Esophagus squamous epithelium (tissue), 5 donors: ENCODE data around the gene IL1RN. TPM values are rescaled to one million over a fixed set of nuclear protein-coding genes. Genes with fewer than 3 reads are reported as not detected.
A peak's percentile ranks its signal among the peaks of the same experiment; 100 is the strongest.

Source experiments
- DNase-seq: peaks from one replicate; lab custom pipeline; 2025; lab: John Stamatoyannopoulos, UW
- H3K27ac ChIP-seq, 4 donors: fragments of 200-600 bp; sonication (generic); one replicate each; pipeline ENCODE4 v1.5.1; 2016 to 2019; ENCODE audit warnings: mild to moderate bottlenecking in 1 of 4
- H3K27me3 ChIP-seq, 4 donors: fragments of 200-600 bp; sonication (generic); 1 replicate in 3 of 4; 2 replicates in 1 of 4; pipeline versions ENCODE4 v1.5.1 to v1.6.0; 2017 to 2021; ENCODE audit warnings: antibody characterized with exemption in 1 of 4
- H3K36me3 ChIP-seq, 3 donors: fragments of 200-600 bp; sonication (generic); one replicate each; pipeline ENCODE4 v1.5.1; 2016 to 2019
- H3K4me1 ChIP-seq, 3 donors: fragments of 200-600 bp; sonication (generic); one replicate each; pipeline ENCODE4 v1.5.1; 2017 to 2019
- H3K4me3 ChIP-seq, 4 donors: fragments of 200-600 bp; sonication (generic); 1 replicate in 3 of 4; 2 replicates in 1 of 4; pipeline ENCODE4 v1.5.1; 2016 to 2019; ENCODE audit warnings: mild to moderate bottlenecking in 2 of 4, moderate library complexity in 1 of 4
- H3K9me3 ChIP-seq, 3 donors: fragments of 200-600 bp; sonication (generic); one replicate each; pipeline ENCODE4 v1.5.1; 2016 to 2019
- POLR2A ChIP-seq, 4 donors: fragments of 450-650 bp; IDR thresholded peaks; one replicate each; pipeline ENCODE4 v1.6.1; 2017; ENCODE audit warnings: antibody characterized with exemption in 4 of 4, mild to moderate bottlenecking in 4 of 4, moderate library complexity in 3 of 4
- WGBS, 2 donors: methylation state at CpG; one replicate each; pipeline ENCODE4 v1.1.5; 2018; 5-methylcytosine and 5-hydroxymethylcytosine counted together
- intact Hi-C: fragments of 100-400 bp; cut with DNase I; formaldehyde crosslinking; loops from one replicate; pipeline ENCODE4 v1.15.0; 2022
- total RNA-seq, 4 donors: library from RNA; depleted of rRNA; stranded (reverse); fragments of >200 nt; gene quantifications; one replicate each; pipeline ENCODE4 v1.1.0, GENCODE V29; 2016
- TF ChIP-seq, protein P1 (sequence below), 6 experiments: fragments of 450-650 bp in 4 of 6; fragments of 200-600 bp in 2 of 6; sonication (generic) in 2 of 6; IDR thresholded peaks; one replicate each; pipeline ENCODE4 v1.5.1; 2016 to 2019; ENCODE audit warnings: antibody characterized with exemption in 6 of 6, mild to moderate bottlenecking in 4 of 6, moderate library complexity in 4 of 6
- donor health status: DM: yes; HTN: yes; CAD: no.

The IL1RN gene
- total RNA-seq, 4 donors from 2014 or later, result 594 to 1,539 (median 978) TPM

DNA sequence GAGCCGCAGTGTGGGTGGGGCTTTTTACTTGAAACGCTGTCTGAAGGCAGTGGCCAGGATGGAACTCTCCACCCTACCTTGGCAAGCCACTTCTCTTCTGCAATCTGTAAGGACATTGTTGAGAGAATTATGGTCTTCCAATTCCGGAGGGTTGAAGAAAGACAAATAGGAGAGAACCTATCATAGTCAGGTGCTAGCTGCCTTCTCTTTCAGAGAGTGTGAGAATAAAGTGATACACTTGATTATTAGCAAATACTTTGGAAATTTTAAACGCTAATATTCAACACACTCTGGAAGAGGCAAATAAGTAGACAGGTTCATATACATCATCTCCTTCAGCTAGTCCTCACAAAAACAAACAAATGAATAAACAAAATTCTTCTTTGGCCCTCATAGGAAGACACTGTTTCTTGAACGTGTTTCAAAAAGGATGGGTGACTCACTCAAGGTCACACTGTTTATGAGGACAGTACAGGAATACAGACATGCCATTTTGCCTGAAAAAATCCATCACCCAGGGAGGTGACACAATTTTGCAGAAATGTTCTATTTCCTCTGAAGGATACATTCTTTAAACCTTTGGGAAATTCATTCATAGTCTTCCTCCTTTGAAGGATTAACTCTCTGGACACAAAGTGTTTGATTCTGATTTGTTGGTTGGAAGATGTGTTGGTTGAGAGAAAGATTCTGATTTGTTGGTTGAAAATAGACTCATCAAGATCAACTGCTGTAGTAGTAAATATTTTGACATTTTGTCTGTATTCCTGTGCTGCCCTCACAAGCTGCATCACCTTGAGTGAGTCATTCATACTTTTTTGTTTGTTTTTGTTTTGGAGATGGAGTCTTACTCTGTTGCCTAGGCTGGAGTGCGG, 2.2 kb upstream of the IL1RN start:
- intact Hi-C loops, result no loop called here
- Histone ChIP-seq H3K27me3 (no peaks in the 10 kb centered on the region), H3K9me3 (no peaks in the 10 kb centered on the region), H3K27ac (peak overlapping the region; percentile 23 to 98 (median 76)), H3K36me3 (peaks cover 0 to 48% (median 0%) of the 10 kb centered on the region in 3 donors), H3K4me3 (no peak overlapping the region), H3K4me1 (peaks cover 15 to 53% (median 16%) of the 10 kb centered on the region in 3 donors)
- TF ChIP-seq, protein P1, sequence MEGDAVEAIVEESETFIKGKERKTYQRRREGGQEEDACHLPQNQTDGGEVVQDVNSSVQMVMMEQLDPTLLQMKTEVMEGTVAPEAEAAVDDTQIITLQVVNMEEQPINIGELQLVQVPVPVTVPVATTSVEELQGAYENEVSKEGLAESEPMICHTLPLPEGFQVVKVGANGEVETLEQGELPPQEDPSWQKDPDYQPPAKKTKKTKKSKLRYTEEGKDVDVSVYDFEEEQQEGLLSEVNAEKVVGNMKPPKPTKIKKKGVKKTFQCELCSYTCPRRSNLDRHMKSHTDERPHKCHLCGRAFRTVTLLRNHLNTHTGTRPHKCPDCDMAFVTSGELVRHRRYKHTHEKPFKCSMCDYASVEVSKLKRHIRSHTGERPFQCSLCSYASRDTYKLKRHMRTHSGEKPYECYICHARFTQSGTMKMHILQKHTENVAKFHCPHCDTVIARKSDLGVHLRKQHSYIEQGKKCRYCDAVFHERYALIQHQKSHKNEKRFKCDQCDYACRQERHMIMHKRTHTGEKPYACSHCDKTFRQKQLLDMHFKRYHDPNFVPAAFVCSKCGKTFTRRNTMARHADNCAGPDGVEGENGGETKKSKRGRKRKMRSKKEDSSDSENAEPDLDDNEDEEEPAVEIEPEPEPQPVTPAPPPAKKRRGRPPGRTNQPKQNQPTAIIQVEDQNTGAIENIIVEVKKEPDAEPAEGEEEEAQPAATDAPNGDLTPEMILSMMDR (IDR thresholded peaks at IDR 0.05), result no peak
- no peak for TF ChIP-seq POLR2A (IDR thresholded peaks at IDR 0.05)
- no peak for DNase-seq
- 55 to 72% methylated on average over 6 of the region's 6 CpGs for WGBS, 2 donors

GRCh38 chr2:113127646-113128570, 510 bp downstream of the IL1RN start:
- H3K27ac ChIP-seq, result no peak overlapping the region
- no peak overlapping the region for H3K4me3 ChIP-seq
- intact Hi-C loops, result no loop called here

DNA sequence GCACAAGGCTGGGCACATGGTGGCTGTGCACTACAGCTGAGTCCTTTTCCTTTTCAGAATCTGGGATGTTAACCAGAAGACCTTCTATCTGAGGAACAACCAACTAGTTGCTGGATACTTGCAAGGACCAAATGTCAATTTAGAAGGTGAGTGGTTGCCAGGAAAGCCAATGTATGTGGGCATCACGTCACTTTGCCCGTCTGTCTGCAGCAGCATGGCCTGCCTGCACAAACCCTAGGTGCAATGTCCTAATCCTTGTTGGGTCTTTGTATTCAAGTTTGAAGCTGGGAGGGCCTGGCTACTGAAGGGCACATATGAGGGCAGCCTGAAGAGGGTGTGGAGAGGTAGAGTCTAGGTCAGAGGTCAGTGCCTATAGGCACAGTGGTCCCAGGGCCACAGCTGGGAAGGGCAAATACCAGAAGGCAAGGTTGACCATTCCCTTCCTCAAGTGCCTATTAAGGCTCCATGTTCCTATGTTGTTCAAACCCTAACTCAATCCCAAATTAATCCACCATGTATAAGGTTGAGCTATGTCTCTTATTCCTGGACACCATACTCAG, 2.2 kb downstream of the IL1RN start:
- H3K4me3 ChIP-seq, result no peak overlapping the region
- 65 to 100% methylated on average over 1 to 2 of the region's 2 CpGs for WGBS, 2 donors

More at GRCh38 chr2:113127646-113128570, 510 bp downstream of the IL1RN start:
- Histone ChIP-seq H3K9me3 (no peaks in the 10 kb centered on the region), H3K27me3 (no peaks in the 10 kb centered on the region), H3K36me3 (peaks cover 5 to 74% (median 7%) of the 10 kb centered on the region in 3 donors), H3K4me1 (peaks cover 9 to 27% (median 15%) of the 10 kb centered on the region in 3 donors)
- no peak for DNase-seq
- WGBS, 2 donors, result 74 to 77% methylated on average over 10 to 14 of the region's 15 CpGs
- TF ChIP-seq, protein P1 (IDR thresholded peaks at IDR 0.05), result no peak
- peak in 1 of 4 donors; percentile 4 for TF ChIP-seq POLR2A (IDR thresholded peaks at IDR 0.05)

DNA sequence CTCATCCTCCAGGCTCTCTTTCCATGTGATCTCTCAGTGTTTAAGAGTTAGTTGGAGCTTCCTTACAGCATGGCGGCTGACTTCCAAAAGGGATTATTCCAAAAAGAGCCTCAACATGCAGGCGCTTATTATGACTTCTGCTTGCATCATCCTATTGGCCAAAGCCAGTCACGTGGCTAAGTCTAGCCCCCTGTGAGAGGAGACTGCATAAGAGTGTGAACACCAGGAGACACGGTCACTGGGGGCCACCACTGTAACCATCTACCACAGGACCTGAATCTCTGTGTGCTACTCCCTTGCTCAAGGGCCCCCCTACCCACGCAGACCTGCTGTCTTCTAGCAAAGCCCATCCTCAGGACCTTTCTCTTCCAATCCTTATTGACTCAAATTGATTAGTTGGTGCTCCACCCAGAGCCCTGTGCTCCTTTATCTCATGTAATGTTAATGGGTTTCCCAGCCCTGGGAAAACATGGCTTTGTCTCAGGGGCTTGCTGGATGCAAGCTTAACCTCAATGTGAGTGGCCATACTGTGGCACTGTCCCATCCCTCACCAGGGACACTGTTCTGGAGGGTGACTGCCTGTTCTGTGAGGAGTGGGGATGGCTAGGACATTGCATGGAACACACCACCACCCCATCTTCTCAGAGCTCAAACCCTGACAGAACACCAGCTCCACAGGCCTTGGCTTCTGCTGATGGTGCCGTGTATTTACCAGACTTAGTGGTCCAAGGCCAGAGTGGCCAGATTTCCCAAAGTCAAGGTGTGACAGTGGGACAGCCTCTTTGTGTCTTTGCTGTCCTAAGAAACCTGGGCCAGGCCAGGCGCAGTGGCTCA, 4.2 kb downstream of the IL1RN start:
- no peak overlapping the region for H3K27ac ChIP-seq
- intact Hi-C loops, result loop anchor here (10.0 kb wide), 1 partner anchor 243 kb away; no protein-coding TSS in a partner anchor
- no peaks in the 10 kb centered on the region for H3K4me1 ChIP-seq
- WGBS, 2 donors, result 76 to 80% methylated on average over 4 to 6 of the region's 7 CpGs
- TF ChIP-seq, protein P1 (IDR thresholded peaks at IDR 0.05), result no peak
- TF ChIP-seq POLR2A (IDR thresholded peaks at IDR 0.05), result no peak
- H3K4me3 ChIP-seq, result no peak overlapping the region
- peaks cover 7 to 76% (median 12%) of the 10 kb centered on the region in 3 donors for H3K36me3 ChIP-seq
- DNase-seq, result no peak
- no peaks in the 10 kb centered on the region for H3K27me3 ChIP-seq
- H3K9me3 ChIP-seq, result no peaks in the 10 kb centered on the region

More for the DNA sequence above, 2.2 kb downstream of the IL1RN start:
- no peak for TF ChIP-seq POLR2A (IDR thresholded peaks at IDR 0.05)
- TF ChIP-seq, protein P1 (IDR thresholded peaks at IDR 0.05), result no peak
- intact Hi-C loops, result loop anchor here (10.0 kb wide), 1 partner anchor 245 kb away; no protein-coding TSS in a partner anchor
- peaks cover 7 to 88% (median 12%) of the 10 kb centered on the region in 3 donors for H3K36me3 ChIP-seq
- no peaks in the 10 kb centered on the region for H3K27me3 ChIP-seq
- peak overlapping the region in 1 of 4 donors; percentile 12 for H3K27ac ChIP-seq
- peaks cover under 1 to 10% (median 3%) of the 10 kb centered on the region in 3 donors for H3K4me1 ChIP-seq
- DNase-seq, result no peak
- H3K9me3 ChIP-seq, result no peaks in the 10 kb centered on the region
